ENCODE data around the gene TRIM49D1.
"Not testable (repeated sequence)": the region's sequence is repeated elsewhere in the genome, so short reads cannot be mapped to it uniquely, and the experiment has no call there.

TRIM49D1 gene, protein sequence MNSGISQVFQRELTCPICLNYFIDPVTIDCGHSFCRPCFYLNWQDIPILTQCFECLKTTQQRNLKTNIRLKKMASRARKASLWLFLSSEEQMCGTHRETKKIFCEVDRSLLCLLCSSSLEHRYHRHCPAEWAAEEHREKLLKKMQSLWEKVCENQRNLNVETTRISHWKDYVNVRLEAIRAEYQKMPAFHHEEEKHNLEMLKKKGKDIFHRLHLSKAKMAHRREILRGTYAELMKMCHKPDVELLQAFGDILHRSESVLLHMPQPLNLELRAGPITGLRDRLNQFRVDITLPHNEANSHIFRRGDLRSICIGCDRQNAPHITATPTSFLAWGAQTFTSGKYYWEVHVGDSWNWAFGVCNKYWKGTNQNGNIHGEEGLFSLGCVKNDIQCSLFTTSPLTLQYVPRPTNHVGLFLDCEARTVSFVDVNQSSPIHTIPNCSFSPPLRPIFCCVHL

DNA sequence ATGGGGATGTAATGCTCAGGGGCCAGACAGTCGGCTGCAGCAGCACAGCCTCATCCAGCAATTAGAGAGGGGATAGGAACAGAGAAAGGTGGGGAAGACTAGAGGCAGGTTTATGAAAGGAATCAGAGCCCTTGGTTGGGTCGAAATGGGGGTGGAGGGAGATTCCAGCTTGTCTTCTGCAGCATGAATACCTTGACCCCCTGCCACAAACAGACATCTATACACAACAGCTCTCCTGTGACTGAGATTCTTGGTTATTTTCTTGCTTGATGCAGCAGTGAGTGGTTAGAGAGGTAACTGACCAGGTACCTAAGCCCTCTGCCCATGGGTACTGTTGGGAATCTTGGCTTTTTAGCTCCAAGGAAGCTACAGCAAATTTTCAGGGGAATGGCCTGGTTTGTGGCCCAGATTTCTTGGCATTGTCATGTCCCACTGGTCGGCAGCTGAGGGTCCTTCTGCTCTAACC lies at the start of gene TRIM49D1:
TSS of gene TRIM49D1 (minus strand) at position 51 of the 466 bp plus-strand sequence. CDS start 4,535 bp downstream, outside the sequence.
- no peak within 1 kb of the TSS for H3K9ac ChIP-seq (ENCODE audit: low read length)
- H3K4me2 ChIP-seq (ENCODE audit: low read depth, low read length, poor library complexity, severe bottlenecking) = no peak within 1 kb of the TSS
- H3K9me2 ChIP-seq (replicated peaks; ENCODE audit: insufficient read depth, low read length) = no peaks in the 10 kb centered on the region
- H3K36me3 ChIP-seq (ENCODE audit: low read length) = no peaks in the 10 kb centered on the region
- no peak for TF ChIP-seq EZH2phosphoT487 (conservative IDR thresholded peaks at IDR 0.05; ENCODE audit: low read length)
- H4K20me1 ChIP-seq (ENCODE audit: low read depth, low read length) = no peaks in the 10 kb centered on the region
- H3K4me3 ChIP-seq (ENCODE audit: insufficient read depth, low read length, poor library complexity, severe bottlenecking) = no peak within 1 kb of the TSS
- no peaks in the 10 kb centered on the region for H3K27me3 ChIP-seq (ENCODE audit: low read length)
- H3K79me2 ChIP-seq (ENCODE audit: insufficient read depth, low read length) = no peaks in the 10 kb centered on the region
- H3F3A ChIP-seq (ENCODE audit: insufficient read depth) = no peaks in the 10 kb centered on the region
- H3K27ac ChIP-seq (ENCODE audit: low read depth, low read length) = no peak within 1 kb of the TSS
- no peaks in the 10 kb centered on the region for H3K9me3 ChIP-seq (ENCODE audit: insufficient read depth, low read length)
- no peak within 1 kb of the TSS for H2AFZ ChIP-seq (ENCODE audit: low read depth, low read length, severe bottlenecking)

DNA sequence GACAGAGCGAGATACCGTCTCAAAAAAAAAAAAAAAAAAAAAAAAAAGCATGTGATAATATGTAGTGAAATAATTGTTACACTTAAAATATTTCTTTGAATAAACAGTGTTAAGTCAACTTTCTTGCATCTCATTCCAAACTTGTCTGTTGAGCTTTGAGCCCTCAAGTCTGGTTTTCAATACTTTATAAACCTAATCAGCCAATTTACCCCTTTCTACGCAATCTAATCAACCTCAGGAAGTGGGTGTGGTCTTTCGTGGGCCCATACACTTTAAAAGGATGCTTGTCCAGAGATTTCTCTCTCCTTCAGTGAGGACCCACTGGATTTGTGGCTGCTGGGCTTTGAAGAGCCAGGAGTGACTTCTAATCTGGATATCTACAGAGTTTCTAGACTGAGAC lies 43.7 kb upstream of the TRIM49D1 start, which contains the start of gene TRIM64:
TSS of gene TRIM64 (plus strand) at position 301 of the 400 bp plus-strand sequence. CDS start 2,467 bp downstream, outside the sequence.
- not testable (repeated sequence) for H3K4me3 ChIP-seq (ENCODE audit: insufficient read depth, low read length, poor library complexity, severe bottlenecking); H3K27ac ChIP-seq (ENCODE audit: low read depth, low read length); H3K9ac ChIP-seq (ENCODE audit: low read length); H3F3A ChIP-seq (ENCODE audit: insufficient read depth); H3K27me3 ChIP-seq (ENCODE audit: low read length); H4K20me1 ChIP-seq (ENCODE audit: low read depth, low read length); H3K36me3 ChIP-seq (ENCODE audit: low read length); H2AFZ ChIP-seq (ENCODE audit: low read depth, low read length, severe bottlenecking); H3K9me2 ChIP-seq (replicated peaks; ENCODE audit: insufficient read depth, low read length); H3K4me2 ChIP-seq (ENCODE audit: low read depth, low read length, poor library complexity, severe bottlenecking); H3K79me2 ChIP-seq (ENCODE audit: insufficient read depth, low read length); H3K9me3 ChIP-seq (ENCODE audit: insufficient read depth, low read length)

DNA sequence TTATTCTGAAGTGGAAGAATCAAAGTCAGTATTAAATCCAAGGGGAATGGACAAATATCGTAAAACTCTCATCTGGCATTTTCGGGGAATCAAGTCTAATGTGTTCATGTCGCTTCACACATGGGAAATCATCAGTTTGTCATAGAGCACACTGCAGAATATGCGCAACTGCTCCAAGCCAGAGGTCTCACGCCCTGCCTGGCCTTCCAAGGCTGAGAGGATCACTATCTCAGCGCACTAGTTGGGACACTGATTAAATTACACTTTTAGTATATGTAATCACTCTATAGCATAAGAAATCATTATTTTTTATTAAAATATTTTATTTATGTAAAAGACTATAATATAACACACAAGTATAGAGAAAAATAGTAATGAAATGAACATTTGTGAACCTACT lies 38.8 kb upstream of the TRIM49D1 start:
- H4K20me1 ChIP-seq (ENCODE audit: low read depth, low read length); H3K9ac ChIP-seq (ENCODE audit: low read length); H2AFZ ChIP-seq (ENCODE audit: low read depth, low read length, severe bottlenecking); H3K4me2 ChIP-seq (ENCODE audit: low read depth, low read length, poor library complexity, severe bottlenecking); H3K4me3 ChIP-seq (ENCODE audit: insufficient read depth, low read length, poor library complexity, severe bottlenecking); H3K79me2 ChIP-seq (ENCODE audit: insufficient read depth, low read length); H3K27me3 ChIP-seq (ENCODE audit: low read length); H3K36me3 ChIP-seq (ENCODE audit: low read length); H3F3A ChIP-seq (ENCODE audit: insufficient read depth); H3K9me2 ChIP-seq (replicated peaks; ENCODE audit: insufficient read depth, low read length); H3K27ac ChIP-seq (ENCODE audit: low read depth, low read length); H3K9me3 ChIP-seq (ENCODE audit: insufficient read depth, low read length): not testable (repeated sequence)

DNA sequence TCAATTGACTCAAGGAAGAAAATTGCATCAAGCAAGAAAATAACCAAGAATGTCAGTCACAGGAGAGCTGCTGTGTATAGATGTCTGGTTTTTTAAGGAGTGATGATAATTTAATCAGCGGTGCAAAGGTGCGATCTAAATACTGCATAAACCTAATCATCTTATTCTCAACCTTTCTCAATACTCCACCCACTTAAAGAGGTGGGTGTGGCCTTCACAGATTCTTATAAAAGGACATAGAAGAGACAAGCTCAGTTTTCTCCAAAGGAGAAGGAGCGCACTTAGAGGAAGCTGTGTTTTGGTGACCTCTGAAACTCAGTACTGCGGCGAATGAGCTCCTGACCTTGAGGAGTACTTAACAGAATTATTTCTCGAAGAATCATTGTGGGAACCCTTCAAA lies 1.7 kb upstream of the TRIM49D1 start, which contains the start of gene TRIM49D2:
TSS of gene TRIM49D2 (plus strand) at position 301 of the 400 bp plus-strand sequence. CDS start 2,698 bp downstream, outside the sequence.
- not testable (repeated sequence) for H3K9ac ChIP-seq (ENCODE audit: low read length); H3K27ac ChIP-seq (ENCODE audit: low read depth, low read length); H3K36me3 ChIP-seq (ENCODE audit: low read length); H3K4me3 ChIP-seq (ENCODE audit: insufficient read depth, low read length, poor library complexity, severe bottlenecking); H3F3A ChIP-seq (ENCODE audit: insufficient read depth); H3K79me2 ChIP-seq (ENCODE audit: insufficient read depth, low read length); H3K9me3 ChIP-seq (ENCODE audit: insufficient read depth, low read length); H2AFZ ChIP-seq (ENCODE audit: low read depth, low read length, severe bottlenecking); H3K27me3 ChIP-seq (ENCODE audit: low read length); H3K9me2 ChIP-seq (replicated peaks; ENCODE audit: insufficient read depth, low read length); H3K4me2 ChIP-seq (ENCODE audit: low read depth, low read length, poor library complexity, severe bottlenecking); H4K20me1 ChIP-seq (ENCODE audit: low read depth, low read length)

DNA sequence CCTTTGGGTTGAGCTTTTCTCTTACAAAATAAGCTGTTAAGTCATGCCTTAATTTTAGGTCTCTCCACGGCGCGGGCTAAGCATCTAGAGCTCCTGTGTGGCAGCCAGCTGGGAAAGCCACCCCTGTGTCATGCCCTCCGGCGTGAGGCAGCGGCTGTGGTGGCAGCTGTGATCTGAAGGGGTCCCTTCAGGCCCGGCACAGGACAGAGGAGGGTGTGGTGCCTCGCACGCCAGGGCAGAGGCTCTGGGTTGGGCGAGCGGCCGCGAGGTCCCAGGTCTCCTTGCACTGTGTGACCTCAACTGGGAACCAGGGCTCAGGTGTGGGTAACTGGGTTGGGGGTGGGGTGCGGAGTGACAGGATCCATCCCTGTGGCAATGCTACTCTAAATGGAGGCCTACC lies 21.2 kb downstream of the TRIM49D1 start:
- not testable (repeated sequence) for H3K9me3 ChIP-seq (ENCODE audit: insufficient read depth, low read length); H3K9ac ChIP-seq (ENCODE audit: low read length); H3K36me3 ChIP-seq (ENCODE audit: low read length); H3F3A ChIP-seq (ENCODE audit: insufficient read depth); H3K9me2 ChIP-seq (replicated peaks; ENCODE audit: insufficient read depth, low read length); H3K79me2 ChIP-seq (ENCODE audit: insufficient read depth, low read length); H3K4me2 ChIP-seq (ENCODE audit: low read depth, low read length, poor library complexity, severe bottlenecking); H4K20me1 ChIP-seq (ENCODE audit: low read depth, low read length); H3K4me3 ChIP-seq (ENCODE audit: insufficient read depth, low read length, poor library complexity, severe bottlenecking); H3K27me3 ChIP-seq (ENCODE audit: low read length); H2AFZ ChIP-seq (ENCODE audit: low read depth, low read length, severe bottlenecking); H3K27ac ChIP-seq (ENCODE audit: low read depth, low read length)

DNA sequence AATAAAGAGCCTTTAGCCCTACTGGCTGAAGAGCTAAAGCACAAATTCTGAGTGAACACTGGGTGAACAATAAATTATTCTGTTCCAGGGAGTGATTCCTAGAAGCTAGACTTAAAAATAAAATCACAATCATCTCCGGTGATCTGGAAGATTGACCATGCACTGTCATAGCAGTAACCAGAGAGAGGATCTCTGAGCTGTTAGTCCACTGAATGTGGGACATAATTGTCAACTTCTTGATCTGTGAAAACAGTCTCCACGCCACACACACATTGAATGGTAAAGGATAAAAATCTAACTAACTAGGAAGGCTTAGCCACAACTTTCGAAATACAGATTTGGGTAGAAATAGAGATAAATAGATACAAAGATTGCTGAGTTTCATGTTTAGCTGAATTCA lies 28.8 kb downstream of the TRIM49D1 start:
- not testable (repeated sequence) for H3K36me3 ChIP-seq (ENCODE audit: low read length); H3K4me2 ChIP-seq (ENCODE audit: low read depth, low read length, poor library complexity, severe bottlenecking); H3K27ac ChIP-seq (ENCODE audit: low read depth, low read length); H2AFZ ChIP-seq (ENCODE audit: low read depth, low read length, severe bottlenecking); H3K9me3 ChIP-seq (ENCODE audit: insufficient read depth, low read length); H3K79me2 ChIP-seq (ENCODE audit: insufficient read depth, low read length); H3K9me2 ChIP-seq (replicated peaks; ENCODE audit: insufficient read depth, low read length); H3K27me3 ChIP-seq (ENCODE audit: low read length); H3F3A ChIP-seq (ENCODE audit: insufficient read depth); H3K9ac ChIP-seq (ENCODE audit: low read length); H4K20me1 ChIP-seq (ENCODE audit: low read depth, low read length); H3K4me3 ChIP-seq (ENCODE audit: insufficient read depth, low read length, poor library complexity, severe bottlenecking)

DNA sequence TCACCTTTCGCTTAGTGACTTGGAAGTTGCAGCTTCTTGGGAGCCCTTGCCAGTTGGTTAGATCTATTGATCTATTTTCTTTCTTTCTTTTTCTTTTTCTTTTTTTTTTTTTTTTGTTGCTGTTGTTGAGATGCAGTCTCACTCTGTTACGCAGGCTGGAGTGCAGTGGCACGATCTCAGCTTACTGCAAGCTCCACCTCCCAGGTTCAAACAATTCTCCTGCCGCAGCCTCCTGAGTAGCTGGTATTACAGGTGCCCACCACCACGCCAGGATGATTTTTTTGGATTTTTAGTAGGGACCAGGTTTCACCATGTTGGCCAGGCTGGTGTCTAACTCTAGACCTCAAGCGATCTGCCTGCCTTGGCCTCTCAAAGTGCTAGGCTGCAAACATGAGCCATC lies 44.5 kb downstream of the TRIM49D1 start:
- H3F3A ChIP-seq (ENCODE audit: insufficient read depth); H2AFZ ChIP-seq (ENCODE audit: low read depth, low read length, severe bottlenecking); H3K4me3 ChIP-seq (ENCODE audit: insufficient read depth, low read length, poor library complexity, severe bottlenecking); H3K9ac ChIP-seq (ENCODE audit: low read length); H3K9me3 ChIP-seq (ENCODE audit: insufficient read depth, low read length); H3K36me3 ChIP-seq (ENCODE audit: low read length); H3K27ac ChIP-seq (ENCODE audit: low read depth, low read length); H3K27me3 ChIP-seq (ENCODE audit: low read length); H4K20me1 ChIP-seq (ENCODE audit: low read depth, low read length); H3K79me2 ChIP-seq (ENCODE audit: insufficient read depth, low read length); H3K9me2 ChIP-seq (replicated peaks; ENCODE audit: insufficient read depth, low read length); H3K4me2 ChIP-seq (ENCODE audit: low read depth, low read length, poor library complexity, severe bottlenecking): not testable (repeated sequence)

DNA sequence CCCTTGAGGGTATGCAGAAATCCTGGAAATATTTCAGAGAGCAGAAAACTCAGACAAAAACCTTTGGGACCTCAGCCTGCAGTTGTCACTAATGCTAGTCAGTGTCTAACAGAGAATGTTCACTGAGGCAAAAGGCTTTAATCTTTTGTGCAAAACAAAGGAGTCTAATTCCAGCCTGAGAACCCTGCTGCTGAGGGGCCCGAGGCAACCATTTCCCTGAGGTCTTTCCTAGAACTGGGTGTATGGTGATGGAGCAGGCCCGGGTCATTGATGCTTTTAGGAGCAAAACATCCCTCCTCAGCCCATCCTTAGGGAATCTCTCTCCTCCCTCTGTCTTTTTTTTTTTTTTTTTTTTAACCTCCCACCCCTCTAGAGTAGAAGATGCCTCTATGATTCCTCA lies 49.5 kb downstream of the TRIM49D1 start:
- H3F3A ChIP-seq (ENCODE audit: insufficient read depth) = not testable (repeated sequence)

More for the DNA sequence above, 49.5 kb downstream of the TRIM49D1 start:
- not testable (repeated sequence) for H3K9ac ChIP-seq (ENCODE audit: low read length); H3K4me2 ChIP-seq (ENCODE audit: low read depth, low read length, poor library complexity, severe bottlenecking); H3K4me3 ChIP-seq (ENCODE audit: insufficient read depth, low read length, poor library complexity, severe bottlenecking); H4K20me1 ChIP-seq (ENCODE audit: low read depth, low read length); H3K27ac ChIP-seq (ENCODE audit: low read depth, low read length); H3K9me2 ChIP-seq (replicated peaks; ENCODE audit: insufficient read depth, low read length); H3K27me3 ChIP-seq (ENCODE audit: low read length); H3K9me3 ChIP-seq (ENCODE audit: insufficient read depth, low read length); H2AFZ ChIP-seq (ENCODE audit: low read depth, low read length, severe bottlenecking); H3K79me2 ChIP-seq (ENCODE audit: insufficient read depth, low read length); H3K36me3 ChIP-seq (ENCODE audit: low read length)
